Loucy (cell line): ENCODE data around the gene UNC5A.

ENCODE experiments used
- H2AFZ ChIP-seq: fragments of 200-600 bp; sonication (generic); 2 replicates; pipeline ENCODE4 v1.6.0; 2016; ENCODE audit warnings: antibody characterized with exemption, mild to moderate bottlenecking, low read length, moderate library complexity
- H3F3A ChIP-seq: fragments of 200-600 bp; 2 replicates; pipeline ENCODE4 v1.6.0; 2016; ENCODE audit warnings: antibody characterized with exemption, low read depth, mild to moderate bottlenecking
- H3K27me3 ChIP-seq: fragments of 200-600 bp; sonication (generic); 2 replicates; pipeline ENCODE4 v1.6.1; 2014; ENCODE audit warnings: low read length, mild to moderate bottlenecking; ENCODE audit not compliant: insufficient read depth, poor library complexity, severe bottlenecking
- H3K36me3 ChIP-seq: fragments of 200-600 bp; sonication (generic); 2 replicates; pipeline ENCODE4 v1.6.1; 2016; ENCODE audit warnings: low read length; ENCODE audit not compliant: insufficient read depth
- H3K4me1 ChIP-seq: fragments of 200-600 bp; sonication (generic); 2 replicates; pipeline ENCODE4 v1.5.1; 2014; ENCODE audit warnings: low read length, mild to moderate bottlenecking; ENCODE audit not compliant: insufficient read depth, poor library complexity, severe bottlenecking
- H3K4me2 ChIP-seq: fragments of 200-600 bp; sonication (generic); 2 replicates; pipeline ENCODE4 v1.6.0; 2014; ENCODE audit warnings: antibody characterized with exemption, low read length, low read depth, mild to moderate bottlenecking; ENCODE audit not compliant: poor library complexity, severe bottlenecking
- H3K4me3 ChIP-seq: fragments of 200-600 bp; sonication (generic); 2 replicates; pipeline ENCODE4 v1.5.1; 2014; ENCODE audit warnings: low read length, mild to moderate bottlenecking, mixed read lengths; ENCODE audit not compliant: poor library complexity, severe bottlenecking
- H3K79me2 ChIP-seq: fragments of 200-600 bp; sonication (generic); 2 replicates; pipeline ENCODE4 v1.6.1; 2014; ENCODE audit warnings: low read length; ENCODE audit not compliant: insufficient read depth
- H3K9ac ChIP-seq: fragments of 200-600 bp; sonication (generic); 2 replicates; pipeline ENCODE4 v1.6.0; 2014; ENCODE audit warnings: mild to moderate bottlenecking, low read depth, low read length, moderate library complexity; ENCODE audit not compliant: poor library complexity, severe bottlenecking
- H3K9me2 ChIP-seq: fragments of 200-600 bp; sonication (generic); replicated peaks from 2 replicates; pipeline ENCODE4 v1.6.1; 2016; ENCODE audit warnings: low read depth, low read length, mixed read lengths
- H3K9me3 ChIP-seq: fragments of 200-600 bp; sonication (generic); 2 replicates; pipeline ENCODE4 v1.6.1; 2014; ENCODE audit warnings: mild to moderate bottlenecking, antibody characterized with exemption, low read length, low read depth; ENCODE audit not compliant: insufficient read depth
- H4K20me1 ChIP-seq: fragments of 200-600 bp; sonication (generic); 2 replicates; pipeline ENCODE4 v1.6.0; 2014; ENCODE audit warnings: antibody characterized with exemption, low read length, mild to moderate bottlenecking; ENCODE audit not compliant: insufficient read depth, poor library complexity, severe bottlenecking
- CTCF ChIP-seq: fragments of 200-600 bp; sonication (generic); conservative IDR thresholded peaks from 2 replicates; pipeline ENCODE4 v1.5.1; 2014; ENCODE audit warnings: mild to moderate bottlenecking, antibody characterized with exemption, low read length
- EZH2phosphoT487 ChIP-seq: fragments of 200-600 bp; IDR thresholded peaks from 2 replicates; pipeline ENCODE4 v1.6.1; 2018; ENCODE audit warnings: antibody characterized with exemption, mild to moderate bottlenecking, moderate library complexity, borderline replicate concordance

The UNC5A gene

GRCh38 chr5:176816791-176817347, 6.5 kb downstream of the UNC5A start:
- H3K9me3 ChIP-seq: no peaks in the 10 kb centered on the region
- no peaks in the 10 kb centered on the region for H3K79me2 ChIP-seq
- H4K20me1 ChIP-seq: no peaks in the 10 kb centered on the region
- no peak overlapping the region for H3K9ac ChIP-seq
- H3K4me3 ChIP-seq: no peak overlapping the region
- no peak overlapping the region for H3K4me2 ChIP-seq
- no peaks in the 10 kb centered on the region for H3F3A ChIP-seq
- H3K27me3 ChIP-seq: no peaks in the 10 kb centered on the region
- TF ChIP-seq EZH2phosphoT487 (no peak), CTCF (no peak)
- H3K36me3 ChIP-seq: no peaks in the 10 kb centered on the region
- no peaks in the 10 kb centered on the region for H3K9me2 ChIP-seq
- H3K4me1 ChIP-seq: no peaks in the 10 kb centered on the region
- H2AFZ ChIP-seq: no peak overlapping the region

- H3K4me3 ChIP-seq: no peak overlapping the region
- H3K9ac ChIP-seq: no peak overlapping the region
- H3K9me3 ChIP-seq: no peaks in the 10 kb centered on the region
- TF ChIP-seq CTCF: no peak
- no peak for TF ChIP-seq EZH2phosphoT487
- H3K9me2 ChIP-seq: no peaks in the 10 kb centered on the region
- H3F3A ChIP-seq: no peaks in the 10 kb centered on the region
- H2AFZ ChIP-seq: no peak overlapping the region
- H3K27me3 ChIP-seq: no peaks in the 10 kb centered on the region
- H3K79me2 ChIP-seq: no peaks in the 10 kb centered on the region
- no peaks in the 10 kb centered on the region for H3K36me3 ChIP-seq
- no peaks in the 10 kb centered on the region for H4K20me1 ChIP-seq
- no peaks in the 10 kb centered on the region for H3K4me1 ChIP-seq
- H3K4me2 ChIP-seq: no peak overlapping the region
Measured at GRCh38 chr5:176817369-176817840, 7.0 kb downstream of the UNC5A start.

- H3K9me2 ChIP-seq: no peaks in the 10 kb centered on the region
- no peaks in the 10 kb centered on the region for H3K4me1 ChIP-seq
- TF ChIP-seq EZH2phosphoT487 (no peak), CTCF (no peak)
- H3K27me3 ChIP-seq: no peaks in the 10 kb centered on the region
- no peaks in the 10 kb centered on the region for H4K20me1 ChIP-seq
- no peaks in the 10 kb centered on the region for H3F3A ChIP-seq
- no peaks in the 10 kb centered on the region for H3K9me3 ChIP-seq
- H2AFZ ChIP-seq: no peak overlapping the region
- H3K36me3 ChIP-seq: no peaks in the 10 kb centered on the region
- H3K4me2 ChIP-seq: no peak overlapping the region
- H3K4me3 ChIP-seq: no peak overlapping the region
- H3K9ac ChIP-seq: no peak overlapping the region
- H3K79me2 ChIP-seq: no peaks in the 10 kb centered on the region
Measured at GRCh38 chr5:176817841-176818377, 7.5 kb downstream of the UNC5A start.
